HG02588 (cell line): ENCODE data around the gene SERINC1.
A peak's percentile ranks its signal among the peaks of the same experiment; 100 is the strongest.

Experiments used
- ATAC-seq: cut with Tn5 transposase; IDR thresholded peaks from one replicate; pipeline ENCODE4 v1.9.1; 2021; ENCODE audit warnings: mild to moderate bottlenecking, moderate library complexity; ENCODE audit not compliant: unreplicated experiment

SERINC1 gene

GRCh38 chr6:122438975-122439374 is 32.6 kb downstream of the SERINC1 start:
- no peak for ATAC-seq

GRCh38 chr6:122432816-122433215 is 38.8 kb downstream of the SERINC1 start:
- ATAC-seq: no peak

- no peak for ATAC-seq
Measured at GRCh38 chr6:122431780-122432179, 39.8 kb downstream of the SERINC1 start.

GRCh38 chr6:122429323-122429722 is 42.3 kb downstream of the SERINC1 start:
- ATAC-seq: no peak

- no peak for ATAC-seq
Measured at GRCh38 chr6:122428781-122429180, 42.8 kb downstream of the SERINC1 start.

GRCh38 chr6:122426597-122426996 is 45.0 kb downstream of the SERINC1 start:
- no peak for ATAC-seq

GRCh38 chr6:122423734-122424133 is 47.9 kb downstream of the SERINC1 start:
- ATAC-seq: no peak

GRCh38 chr6:122422614-122423267 is 48.9 kb downstream of the SERINC1 start:
- ATAC-seq: peak; percentile 93

GRCh38 chr6:122422003-122422402 is 49.6 kb downstream of the SERINC1 start:
- ATAC-seq: no peak

- ATAC-seq: no peak
Measured at GRCh38 chr6:122416825-122417224, 54.8 kb downstream of the SERINC1 start.

- no peak for ATAC-seq
Measured at GRCh38 chr6:122412001-122412400, 59.6 kb downstream of the SERINC1 start.

GRCh38 chr6:122408702-122409458 is 62.7 kb downstream of the SERINC1 start:
- no peak for ATAC-seq

- ATAC-seq: no peak
Measured at GRCh38 chr6:122408240-122408639, 63.4 kb downstream of the SERINC1 start.

- no peak for ATAC-seq
Measured at GRCh38 chr6:122407712-122408111, 63.9 kb downstream of the SERINC1 start.

- ATAC-seq: no peak
Measured at GRCh38 chr6:122406187-122406586, 65.4 kb downstream of the SERINC1 start.

GRCh38 chr6:122405417-122405816 is 66.2 kb downstream of the SERINC1 start:
- ATAC-seq: no peak

- ATAC-seq: no peak
Measured at GRCh38 chr6:122404444-122404843, 67.2 kb downstream of the SERINC1 start.

- ATAC-seq: no peak
Measured at GRCh38 chr6:122401104-122401503, 70.5 kb downstream of the SERINC1 start.

GRCh38 chr6:122400462-122401089 is 71.0 kb downstream of the SERINC1 start:
- ATAC-seq: no peak

- peak; percentile 8 for ATAC-seq
Measured at GRCh38 chr6:122400121-122400450, 71.5 kb downstream of the SERINC1 start.

GRCh38 chr6:122399348-122400120 is 72.1 kb downstream of the SERINC1 start, which contains the start of gene HSF2:
HSF2 (plus strand) TSS chr6:122399652; CDS start chr6:122399738, 86 bp downstream.
- peak; percentile 99 for ATAC-seq
